Spinal cord (tissue), 10 donors: ENCODE results near the gene MARVELD1. TPM values are rescaled to one million over a fixed set of nuclear protein-coding genes. Genes with fewer than 3 reads are reported as not detected.

Source experiments
- DNase-seq, 6 donors: peaks; one replicate each; pipeline versions ENCODE4 v3.0.0 to v3.0.0-alpha.2; 2013 to 2015; ENCODE audit warnings: low spot score in 6 of 6, low read depth in 4 of 6
- H3K27ac ChIP-seq: one replicate; pipeline ENCODE4 v1.5.1; 2013; ENCODE audit warnings: low read depth, low read length, control low read depth
- H3K27me3 ChIP-seq: one replicate; pipeline ENCODE4 v1.6.1; 2013; ENCODE audit warnings: low read length; ENCODE audit not compliant: control insufficient read depth, insufficient read depth
- H3K36me3 ChIP-seq: one replicate; pipeline ENCODE4 v1.6.1; 2013; ENCODE audit warnings: low read length; ENCODE audit not compliant: control insufficient read depth, insufficient read depth
- H3K4me1 ChIP-seq: one replicate; pipeline ENCODE4 v1.6.1; 2013; ENCODE audit warnings: low read length; ENCODE audit not compliant: control insufficient read depth, insufficient read depth
- H3K4me3 ChIP-seq: one replicate; pipeline ENCODE4 v1.5.1; 2013; ENCODE audit warnings: low read depth, low read length, control low read depth
- H3K9me3 ChIP-seq: one replicate; pipeline ENCODE4 v1.6.1; 2013; ENCODE audit warnings: low read length; ENCODE audit not compliant: control insufficient read depth, insufficient read depth
- WGBS: methylation state at CpG from one replicate; pipeline ENCODE4 v1.1.5; 2013; ENCODE audit warnings: missing lambda C conversion rate; ENCODE audit not compliant: insufficient coverage; 5-methylcytosine and 5-hydroxymethylcytosine counted together
- long read RNA-seq, 4 donors: transcript quantifications; one replicate each; lab custom pipeline, GENCODE V29; 2026
- polyA plus RNA-seq, 2 donors: library from polyadenylated mRNA; unstranded; fragments of 120-200 nt; gene quantifications; one replicate each; pipeline ENCODE4 v1.2.1, GENCODE V29; 2013; ENCODE audit not compliant: insufficient read length in 2 of 2
- total RNA-seq, 2 donors: library from RNA; depleted of rRNA in 1 of 2; stranded (reverse); fragments of 120-200 nt in 1 of 2; fragments of >200 nt in 1 of 2; gene quantifications; one replicate each; pipeline versions ENCODE4 v1.2.3 to v1.2.4, GENCODE V29; 2013 to 2014
- donor health status: healthy.

The MARVELD1 gene
- total RNA-seq (10 to 100 TPM; 11.7 to 31.5 TPM), polyA plus RNA-seq (10 to 100 TPM; 14.3 to 25.6 TPM)
- long read RNA-seq, donor 1, transcript MARVELD1-201 (2 exons, 3,221 nt): major isoform, 5 of 5 reads
- long read RNA-seq, donor 1, partial matches to known transcripts: 0 of 5 reads
- long read RNA-seq, donor 1, other reads (novel, unspliced or antisense): 0 of 5 reads
- long read RNA-seq, donor 2, partial matches to known transcripts: 0 of 1 reads
- long read RNA-seq, donor 2, other reads (novel, unspliced or antisense): 0 of 1 reads
- long read RNA-seq, donor 3, partial matches to known transcripts: 0 of 1 reads
- long read RNA-seq, donor 3, other reads (novel, unspliced or antisense): 0 of 1 reads
- long read RNA-seq, donor 4, transcript MARVELD1-201 (2 exons, 3,221 nt): major isoform, 17 of 17 reads
- long read RNA-seq, donor 4, partial matches to known transcripts: 0 of 17 reads
- long read RNA-seq, donor 4, other reads (novel, unspliced or antisense): 0 of 17 reads

GRCh38 chr10:97713339-97713825 is at the start of gene MARVELD1:
Gene MARVELD1 (plus strand): TSS chr10:97713730. CDS start chr10:97713877, 147 bp downstream.
- Histone ChIP-seq H3K36me3 (peaks cover 3% of the 10 kb centered on the region), H3K27ac (peak within 1 kb of the TSS; percentile 88), H3K9me3 (no peaks in the 10 kb centered on the region), H3K4me1 (peaks cover 41% of the 10 kb centered on the region), H3K4me3 (peak within 1 kb of the TSS; percentile 69), H3K27me3 (peaks cover 4% of the 10 kb centered on the region)
- WGBS: 2% methylated on average over 37 of the region's 37 CpGs
- DNase-seq: peak in 3 of 6 donors; percentile 61 to 94 (median 93)

GRCh38 chr10:97664282-97664850 is 49.2 kb upstream of the MARVELD1 start:
- H3K27ac ChIP-seq: no peak overlapping the region
- DNase-seq: no peak
- H3K9me3 ChIP-seq: no peaks in the 10 kb centered on the region
- H3K27me3 ChIP-seq: no peaks in the 10 kb centered on the region
- no peak overlapping the region for H3K4me3 ChIP-seq
- H3K36me3 ChIP-seq: peaks cover 33% of the 10 kb centered on the region
- WGBS: 60% methylated on average over 1 of the region's 1 CpG
- H3K4me1 ChIP-seq: no peaks in the 10 kb centered on the region

GRCh38 chr10:97666992-97667391 is 46.5 kb upstream of the MARVELD1 start:
- 96% methylated on average over 4 of the region's 7 CpGs for WGBS
- no peak for DNase-seq
- Histone ChIP-seq H3K4me1 (no peaks in the 10 kb centered on the region), H3K27me3 (no peaks in the 10 kb centered on the region), H3K4me3 (no peak overlapping the region), H3K9me3 (no peaks in the 10 kb centered on the region), H3K27ac (no peak overlapping the region), H3K36me3 (peaks cover 47% of the 10 kb centered on the region)

- Histone ChIP-seq H3K4me3 (no peak overlapping the region), H3K36me3 (peaks cover 47% of the 10 kb centered on the region), H3K4me1 (no peaks in the 10 kb centered on the region), H3K27me3 (no peaks in the 10 kb centered on the region), H3K9me3 (no peaks in the 10 kb centered on the region), H3K27ac (no peak overlapping the region)
- 87% methylated on average over 5 of the region's 6 CpGs for WGBS
- DNase-seq: no peak
These were observed 46.1 kb upstream of the MARVELD1 start for GRCh38 chr10:97667463-97667862.

GRCh38 chr10:97669571-97669970 is 44.0 kb upstream of the MARVELD1 start:
- Histone ChIP-seq H3K4me3 (no peak overlapping the region), H3K36me3 (peaks cover 58% of the 10 kb centered on the region), H3K27ac (no peak overlapping the region), H3K4me1 (no peaks in the 10 kb centered on the region), H3K9me3 (no peaks in the 10 kb centered on the region), H3K27me3 (no peaks in the 10 kb centered on the region)
- DNase-seq: no peak
- no CpG with 5 or more reads among the region's 1 CpG for WGBS

- no peak overlapping the region for H3K27ac ChIP-seq
- DNase-seq: no peak
- no peaks in the 10 kb centered on the region for H3K27me3 ChIP-seq
- peaks cover 54% of the 10 kb centered on the region for H3K36me3 ChIP-seq
- no peaks in the 10 kb centered on the region for H3K4me1 ChIP-seq
- H3K9me3 ChIP-seq: no peaks in the 10 kb centered on the region
- H3K4me3 ChIP-seq: no peak overlapping the region
- 79% methylated on average over 3 of the region's 8 CpGs for WGBS
These were observed 39.6 kb upstream of the MARVELD1 start for GRCh38 chr10:97673736-97674525.

- Histone ChIP-seq H3K36me3 (peaks cover 56% of the 10 kb centered on the region), H3K27me3 (no peaks in the 10 kb centered on the region), H3K9me3 (no peaks in the 10 kb centered on the region), H3K27ac (no peak overlapping the region), H3K4me3 (no peak overlapping the region), H3K4me1 (no peaks in the 10 kb centered on the region)
- DNase-seq: no peak
- 87% methylated on average over 9 of the region's 9 CpGs for WGBS
These were observed 38.3 kb upstream of the MARVELD1 start for GRCh38 chr10:97675222-97675621.

GRCh38 chr10:97676770-97677581 is 36.6 kb upstream of the MARVELD1 start:
- no peaks in the 10 kb centered on the region for H3K9me3 ChIP-seq
- peak in 4 of 6 donors; percentile 13 to 86 (median 38) for DNase-seq
- no peak overlapping the region for H3K4me3 ChIP-seq
- H3K36me3 ChIP-seq: peaks cover 44% of the 10 kb centered on the region
- WGBS: 78% methylated on average over 1 of the region's 2 CpGs
- no peak overlapping the region for H3K27ac ChIP-seq
- no peaks in the 10 kb centered on the region for H3K27me3 ChIP-seq
- no peaks in the 10 kb centered on the region for H3K4me1 ChIP-seq

- Histone ChIP-seq H3K27ac (no peak overlapping the region), H3K4me3 (no peak overlapping the region), H3K9me3 (no peaks in the 10 kb centered on the region), H3K27me3 (no peaks in the 10 kb centered on the region), H3K4me1 (peaks cover 6% of the 10 kb centered on the region), H3K36me3 (peaks cover 27% of the 10 kb centered on the region)
- 94% methylated on average over 15 of the region's 16 CpGs for WGBS
- DNase-seq: no peak
These were observed 33.9 kb upstream of the MARVELD1 start for GRCh38 chr10:97679594-97679993.
